Epidermal melanocyte (primary cell): ENCODE results near the gene PHKG2.

Experiments used
- DNase-seq: peaks from one replicate; pipeline ENCODE4 v3.0.0; 2011; ENCODE audit warnings: low spot score; ENCODE audit not compliant: insufficient read length

Gene PHKG2

GRCh38 chr16:30773826-30774225 lies 25.6 kb downstream of the PHKG2 start:
- no peak for DNase-seq

- no peak for DNase-seq
These were observed 26.3 kb downstream of the PHKG2 start for GRCh38 chr16:30774367-30775130.

DNA sequence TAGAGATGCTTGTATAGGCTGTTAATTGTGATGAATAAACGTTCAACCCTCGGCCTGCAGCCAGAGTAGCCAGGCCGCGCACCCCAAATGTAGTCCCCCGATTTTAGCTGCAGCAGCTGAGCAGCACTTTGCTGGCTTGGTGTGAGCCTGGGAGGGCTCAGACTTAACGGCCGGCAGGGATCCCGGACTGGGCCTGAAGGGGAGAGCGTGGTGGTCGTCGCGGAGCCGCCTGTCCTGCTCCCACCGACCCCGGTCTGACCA lies 26.8 kb downstream of the PHKG2 start:
- DNase-seq: no peak

DNA sequence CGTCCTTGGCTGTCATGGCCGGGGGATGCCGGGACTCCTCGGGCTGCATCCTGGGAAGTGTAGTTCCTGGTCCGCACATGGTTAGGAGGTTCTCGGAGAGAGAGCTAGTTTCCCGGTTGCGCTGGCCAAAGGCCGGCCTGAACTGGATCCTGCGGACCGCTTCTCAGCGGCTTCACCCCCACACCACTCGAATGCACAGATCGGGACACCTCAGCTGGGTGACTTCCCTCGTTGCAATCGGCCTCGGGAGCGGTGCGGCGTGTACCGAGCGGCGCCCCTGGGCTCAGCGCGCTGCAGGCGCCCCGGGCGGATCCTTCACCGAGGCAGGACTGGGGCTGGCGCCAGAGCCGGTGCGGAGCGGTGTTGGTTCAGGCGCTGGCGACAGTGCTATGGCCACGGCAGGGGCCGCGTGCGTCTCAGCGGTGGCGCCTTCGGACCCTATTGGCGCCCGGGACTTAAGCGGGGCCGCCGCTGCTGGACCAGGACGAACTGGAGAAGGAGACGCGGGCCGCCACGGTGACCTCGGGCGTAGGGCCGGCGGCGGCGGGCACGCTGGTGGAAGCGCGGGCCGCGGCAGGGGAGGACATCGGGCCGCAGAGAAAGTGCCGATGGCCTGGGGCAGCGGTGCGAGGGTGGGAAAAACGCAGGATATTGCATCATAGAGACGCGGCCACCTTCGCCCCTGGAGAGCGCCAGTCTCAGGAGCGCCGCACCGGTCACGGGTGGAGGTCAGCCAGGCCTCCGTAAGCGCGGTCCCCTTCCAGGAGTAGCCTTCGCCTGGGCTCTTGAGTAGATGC lies 27.4 kb downstream of the PHKG2 start:
- peak; percentile 98 for DNase-seq

GRCh38 chr16:30777591-30778297 lies 29.5 kb downstream of the PHKG2 start:
- DNase-seq: no peak

GRCh38 chr16:30778549-30779244 lies 30.5 kb downstream of the PHKG2 start:
- DNase-seq: no peak

DNA sequence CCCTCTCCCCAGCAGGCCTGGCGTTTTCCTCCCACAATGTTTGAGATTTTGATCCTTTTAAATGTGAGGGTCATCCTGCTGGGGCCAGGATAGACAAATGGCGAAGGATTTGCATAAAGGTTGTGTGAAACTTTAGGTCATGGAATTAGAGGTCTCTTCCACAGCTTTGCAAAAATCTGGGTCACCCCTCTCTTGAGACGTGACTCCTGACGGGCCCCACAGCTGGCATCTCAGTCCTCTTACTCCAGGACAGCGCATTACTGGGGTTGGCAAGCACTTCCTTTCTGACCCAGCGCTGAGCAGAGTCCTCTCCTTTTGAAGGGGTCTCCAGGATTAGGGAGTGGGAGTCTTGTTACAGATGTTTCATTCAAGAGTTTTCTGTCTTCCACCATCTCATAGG lies 31.4 kb downstream of the PHKG2 start:
- no peak for DNase-seq

DNA sequence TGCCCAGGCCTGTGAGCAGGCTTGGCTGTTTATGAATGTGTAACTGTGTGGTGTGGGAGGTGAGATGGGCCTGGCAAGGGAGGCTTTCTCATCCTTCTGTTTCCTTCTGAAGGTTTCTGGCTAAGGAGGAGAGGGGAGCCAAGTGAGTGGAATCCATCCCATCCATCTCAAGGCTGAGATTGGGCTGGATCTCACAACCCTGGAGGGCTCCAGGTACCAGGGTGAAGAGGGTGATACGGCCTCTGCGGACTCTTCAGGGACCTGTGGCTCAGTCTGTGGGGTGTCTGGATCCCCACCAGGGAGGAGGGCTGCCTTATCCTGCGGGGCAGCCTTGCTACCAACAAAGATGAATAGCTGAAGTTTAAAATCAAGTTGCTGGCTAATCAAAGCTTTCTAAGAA lies 31.8 kb downstream of the PHKG2 start:
- no peak for DNase-seq

GRCh38 chr16:30780549-30780948 lies 32.3 kb downstream of the PHKG2 start:
- no peak for DNase-seq

DNA sequence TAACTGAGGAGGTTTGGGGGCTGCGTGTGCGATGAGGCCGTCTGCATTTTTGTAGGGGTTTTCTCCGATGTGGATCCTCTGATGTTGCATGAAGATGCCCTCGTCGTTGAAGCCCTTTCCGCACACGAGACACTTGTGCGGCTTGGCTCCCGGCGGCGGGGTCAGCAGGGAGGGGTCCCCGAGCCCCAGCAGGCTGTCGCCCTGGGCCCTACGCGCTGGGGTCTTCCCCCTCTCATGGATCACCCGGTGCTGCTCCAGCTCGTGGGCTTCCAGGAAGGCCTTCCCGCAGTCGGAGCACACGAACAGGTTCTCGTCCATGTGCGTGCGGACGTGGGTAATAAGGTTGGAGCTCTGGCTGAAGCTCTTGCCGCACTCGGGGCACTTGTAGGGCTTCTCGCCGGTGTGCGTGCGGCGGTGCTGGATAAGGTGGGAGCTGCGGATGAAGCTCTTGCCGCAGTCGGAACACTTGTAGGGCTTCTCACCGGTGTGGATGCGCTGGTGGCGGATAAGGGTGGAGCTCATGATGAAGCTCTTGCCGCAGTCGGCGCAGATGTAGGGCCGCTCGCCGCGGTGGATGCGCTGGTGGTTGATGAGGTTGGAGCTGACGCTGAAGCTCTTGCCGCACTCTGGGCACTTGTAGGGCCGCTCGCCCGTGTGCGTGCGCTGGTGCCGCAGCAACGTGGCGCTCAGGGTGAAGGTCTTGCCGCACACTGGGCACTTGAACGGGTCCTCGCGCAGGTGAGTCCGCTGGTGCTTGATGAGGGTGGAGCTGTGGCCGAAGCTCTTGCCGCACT lies 34.5 kb downstream of the PHKG2 start:
- DNase-seq: no peak

GRCh38 chr16:30783280-30784109 lies 35.3 kb downstream of the PHKG2 start:
- DNase-seq: no peak

GRCh38 chr16:30784215-30784614 lies 36.0 kb downstream of the PHKG2 start:
- DNase-seq: no peak

GRCh38 chr16:30785126-30786106 lies 37.2 kb downstream of the PHKG2 start:
- DNase-seq: no peak

GRCh38 chr16:30786115-30786935 lies 38.1 kb downstream of the PHKG2 start:
- DNase-seq: peak; percentile 77

- DNase-seq: peak; percentile 90
These were observed 38.8 kb downstream of the PHKG2 start, which contains the start of gene ZNF629 for GRCh38 chr16:30786936-30787612. Gene ZNF629, minus strand, starts transcription at chr16:30787205. Its CDS starts 2,723 bp downstream, at chr16:30784482.

- no peak for DNase-seq
These were observed 39.6 kb downstream of the PHKG2 start for GRCh38 chr16:30787613-30788378.
